B cell (primary cell): Measurements from ENCODE around the gene NAGPA.

Source experiments
- CTCF ChIP-seq: fragments of 200-600 bp; IDR thresholded peaks from one replicate; pipeline ENCODE4 v1.8.0; 2022; ENCODE audit warnings: antibody characterized with exemption, mild to moderate bottlenecking
- EZH2 ChIP-seq: IDR thresholded peaks from 2 replicates; pipeline ENCODE4 v1.6.1; 2012; ENCODE audit warnings: borderline replicate concordance, low read depth, mild to moderate bottlenecking, moderate library complexity, low read length; ENCODE audit not compliant: insufficient read depth, poor library complexity, severe bottlenecking

GRCh38 chr16:4987250-4987579, 46.5 kb downstream of the NAGPA start:
- no peak for TF ChIP-seq CTCF
- no peak for TF ChIP-seq EZH2
